ELF-1 (cell line): ENCODE results near the gene TMOD1.
"Not testable (repeated sequence)": the region's sequence is repeated elsewhere in the genome, so short reads cannot be mapped to it uniquely, and the experiment has no call there.

Source experiments
- DNase-seq: peaks from one replicate; pipeline ENCODE4 v3.0.0-alpha.2; 2016; ENCODE audit warnings: low read depth, low spot score

TMOD1 gene

DNA sequence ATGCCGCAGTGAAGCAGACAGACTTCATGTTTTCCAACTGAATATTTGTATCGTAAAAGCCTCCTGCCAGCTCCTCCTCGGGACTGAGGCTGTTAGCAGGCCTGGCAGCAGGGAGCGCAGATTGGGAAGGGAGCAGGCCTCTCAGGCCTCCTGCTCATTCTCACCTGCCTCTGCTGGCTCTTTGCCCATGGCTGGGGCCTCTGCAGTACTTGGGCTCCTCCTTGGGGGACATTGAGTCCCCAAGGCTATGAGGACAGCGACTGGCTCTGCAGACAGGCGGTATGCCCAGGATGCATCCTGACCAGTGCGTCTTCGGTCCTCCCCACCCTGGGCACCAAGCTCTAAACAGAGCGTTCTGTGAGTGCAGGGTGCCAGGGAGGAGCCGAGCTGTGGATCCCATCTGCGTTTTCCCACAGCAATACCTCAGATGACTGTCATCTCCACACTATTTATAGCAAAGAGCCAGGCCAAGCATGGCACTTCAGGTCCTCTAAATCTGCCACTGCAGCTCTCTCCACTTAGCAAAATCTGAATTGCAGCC is 93.0 kb downstream of the TMOD1 start:
- no peak for DNase-seq

DNA sequence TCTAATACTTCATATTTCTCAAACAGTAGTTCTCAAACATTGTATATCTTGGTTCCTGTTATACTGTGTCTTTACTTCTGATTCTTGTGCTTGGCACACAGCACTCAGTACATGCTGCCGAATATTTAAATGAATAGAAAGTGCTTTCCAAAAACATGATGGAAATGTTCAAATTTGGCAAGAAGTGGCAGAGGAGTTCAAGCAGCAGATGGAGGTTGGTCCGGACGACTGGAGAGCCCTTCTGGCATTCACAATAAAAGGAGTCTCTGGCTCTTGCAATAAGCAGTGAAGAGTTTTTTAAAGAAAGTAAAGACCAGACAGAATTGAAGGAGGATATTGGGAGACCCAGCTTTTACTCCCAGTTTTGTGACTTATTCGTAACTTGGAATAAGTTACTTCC is 95.4 kb downstream of the TMOD1 start:
- DNase-seq, result no peak

DNA sequence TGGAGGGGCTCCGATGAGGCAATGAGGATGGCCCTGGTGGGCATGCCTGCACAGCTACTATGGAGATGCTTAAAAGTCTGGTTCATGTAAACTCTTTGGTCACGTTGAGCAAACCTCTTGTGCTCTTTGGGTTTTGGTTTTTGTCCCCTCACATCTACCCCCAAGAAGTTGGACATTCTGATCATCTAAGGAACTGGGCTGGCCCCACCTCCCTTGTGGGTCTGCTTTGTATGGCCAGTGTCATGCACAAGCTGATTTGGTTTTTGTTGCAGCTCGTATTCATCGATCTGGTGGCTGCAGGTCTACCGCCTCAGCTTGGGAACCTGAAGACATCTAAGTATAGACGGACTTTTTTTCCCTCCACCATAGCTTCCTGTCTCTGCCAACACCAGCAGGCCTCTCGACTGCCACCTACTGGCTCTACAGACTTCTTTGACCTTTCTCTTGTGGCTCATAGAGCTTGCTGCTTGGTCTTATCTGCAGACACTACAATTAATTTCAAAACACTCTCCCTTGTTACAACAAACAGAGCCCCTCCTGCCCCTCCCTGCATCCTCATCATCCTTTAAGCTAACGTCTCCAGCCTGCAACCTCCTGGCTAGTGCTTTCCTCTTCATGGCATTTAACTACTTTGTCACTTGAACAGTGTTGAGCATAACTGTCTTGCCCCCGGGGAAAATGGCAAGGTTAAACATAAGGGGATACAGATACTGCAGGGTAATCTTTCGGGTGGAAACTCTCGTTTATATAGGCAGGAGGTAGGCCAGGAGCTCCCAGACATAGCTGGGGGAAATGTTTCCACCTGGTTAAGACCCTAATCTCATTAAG is 97.2 kb downstream of the TMOD1 start:
- DNase-seq, result peak; percentile 84

DNA sequence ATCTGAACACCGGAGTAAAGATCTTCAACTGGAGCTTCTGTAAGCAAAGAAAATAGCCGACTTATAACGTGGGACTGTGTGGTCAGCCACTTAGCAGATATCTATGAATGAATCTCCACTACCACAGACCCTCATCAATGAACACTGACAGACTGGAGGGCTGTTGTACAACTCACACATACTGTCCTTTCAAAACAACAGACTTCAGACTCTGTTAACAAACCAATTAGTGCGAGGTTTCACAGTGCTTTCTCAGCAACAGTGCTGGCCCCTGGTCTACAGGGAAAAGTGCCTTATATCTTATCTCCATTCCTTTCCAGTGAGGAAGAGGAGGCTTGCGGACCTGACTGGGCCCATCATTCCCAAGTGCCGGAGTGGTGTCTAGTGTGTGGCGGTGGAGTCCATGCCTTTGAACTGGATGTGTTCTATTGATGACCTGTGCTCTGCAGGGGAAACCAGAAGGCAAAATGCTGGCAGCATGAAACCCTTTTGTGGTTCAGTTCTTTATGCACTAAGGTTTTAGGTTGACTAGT is 97.9 kb downstream of the TMOD1 start:
- DNase-seq, result no peak

DNA sequence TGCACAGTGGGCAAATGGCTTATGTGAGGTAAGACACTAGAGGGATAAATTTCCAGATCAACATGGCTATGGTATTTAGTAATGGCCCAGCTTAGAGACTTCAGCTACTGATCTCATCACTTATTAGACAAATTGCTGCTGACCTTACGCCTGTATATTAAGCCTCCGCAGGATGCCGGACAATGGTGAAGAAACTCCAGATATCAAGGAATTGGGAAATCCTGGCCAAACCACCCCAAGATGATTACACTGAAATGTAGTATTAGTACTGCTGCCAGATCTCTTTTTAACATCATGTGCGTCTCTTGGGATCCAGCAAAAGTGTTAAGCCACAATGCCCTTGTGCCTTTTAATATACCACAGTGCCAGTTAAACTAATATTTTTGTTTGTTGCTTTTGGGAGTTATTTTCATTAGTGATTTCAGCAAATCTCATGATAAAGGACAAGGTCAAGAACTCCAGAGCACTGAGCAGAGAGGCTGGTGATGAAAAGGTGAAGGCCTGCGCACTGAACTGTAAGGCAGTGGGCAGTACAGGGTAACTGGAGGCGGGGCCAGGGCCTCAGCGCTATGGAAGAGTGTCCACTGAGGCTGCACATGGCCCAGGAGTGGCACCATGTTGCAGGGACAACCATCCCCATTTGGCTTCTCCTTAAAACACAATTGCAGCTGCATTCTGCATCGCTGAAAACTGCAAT is 99.2 kb downstream of the TMOD1 start:
- DNase-seq, result no peak

DNA sequence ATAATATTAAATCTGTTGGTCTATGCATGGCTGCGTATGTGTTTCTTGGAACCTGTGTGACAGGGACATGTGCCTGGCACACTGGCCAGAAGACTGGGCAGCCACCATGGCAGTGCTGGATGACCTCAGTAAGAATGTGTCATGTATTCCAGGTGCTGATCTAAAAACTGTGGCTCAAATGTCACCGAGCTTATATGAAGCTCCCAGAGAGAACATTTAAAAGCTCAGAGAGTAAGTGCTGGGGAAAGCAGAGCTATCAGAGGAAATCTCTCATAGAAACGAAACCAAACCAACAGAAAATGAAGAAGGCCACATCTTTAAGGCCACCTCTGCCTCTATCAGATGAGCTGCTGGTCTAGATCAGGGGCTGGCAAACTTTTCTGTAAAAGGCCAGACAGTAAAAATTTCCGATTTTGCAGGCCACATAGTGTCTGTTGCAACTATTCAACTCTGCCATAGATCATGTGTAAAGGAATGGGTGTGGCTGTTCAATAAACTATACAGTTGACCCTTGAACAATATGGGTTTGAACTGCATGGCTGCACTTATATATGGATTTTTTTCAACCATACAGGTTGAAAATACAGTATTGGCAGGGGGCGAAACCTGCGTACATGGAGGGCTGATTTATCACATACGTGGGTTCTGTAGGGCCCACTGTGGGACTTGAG is 99.9 kb downstream of the TMOD1 start:
- DNase-seq, result no peak

DNA sequence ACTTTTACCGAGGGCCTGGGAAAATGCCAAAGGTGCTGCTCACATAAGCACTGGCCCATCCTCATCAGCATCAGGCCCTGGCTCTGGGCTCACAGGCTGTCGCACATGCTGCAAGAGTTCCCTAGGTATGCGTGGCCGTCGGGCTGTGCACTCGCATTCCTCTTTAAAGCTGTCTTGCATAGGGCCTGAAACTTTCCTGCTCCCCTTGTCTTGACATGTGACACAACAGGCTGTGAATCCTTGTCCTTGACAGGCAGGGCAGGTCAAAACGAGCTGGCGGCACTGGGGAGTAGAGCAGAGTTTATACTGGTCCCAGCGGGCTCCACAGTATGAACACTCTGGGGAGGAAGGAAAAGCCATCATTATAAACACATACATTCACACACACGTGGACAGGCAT is 101.0 kb downstream of the TMOD1 start:
- DNase-seq, result no peak

DNA sequence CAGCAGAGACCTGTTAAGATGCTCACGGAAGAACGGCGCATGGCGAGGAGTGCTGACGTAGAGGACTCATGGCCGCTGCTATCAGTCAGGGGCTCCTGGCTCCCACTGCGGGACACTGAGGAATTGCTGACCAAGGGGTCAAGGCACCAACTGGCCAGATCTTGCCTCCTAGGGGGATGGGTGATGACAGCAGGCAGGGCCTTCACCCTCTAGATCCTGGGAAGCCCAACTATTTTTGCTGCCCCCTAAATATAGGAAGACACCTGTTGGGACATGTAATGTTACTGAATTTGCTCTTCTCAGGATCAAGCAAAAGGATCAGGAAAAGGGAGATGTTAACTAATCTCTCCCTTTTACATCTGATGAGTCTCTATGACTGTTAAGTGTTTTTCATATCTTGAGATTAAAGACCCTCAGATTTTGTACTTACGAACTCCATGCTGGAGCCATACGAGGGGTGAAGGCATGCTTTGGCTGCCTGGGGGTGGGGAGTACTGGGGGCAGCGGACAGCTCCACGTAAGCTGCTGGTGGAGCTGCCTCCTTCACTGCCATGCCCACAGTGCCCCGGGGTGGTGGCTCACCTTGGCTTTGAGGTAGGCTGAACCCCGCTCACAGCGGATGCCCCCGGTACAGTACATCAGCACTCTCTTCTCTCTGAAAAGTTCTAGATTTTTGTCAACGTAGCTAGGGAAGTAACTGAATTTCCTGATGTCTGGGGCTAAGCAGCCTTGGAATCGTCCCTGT is 103.6 kb downstream of the TMOD1 start:
- no peak for DNase-seq

DNA sequence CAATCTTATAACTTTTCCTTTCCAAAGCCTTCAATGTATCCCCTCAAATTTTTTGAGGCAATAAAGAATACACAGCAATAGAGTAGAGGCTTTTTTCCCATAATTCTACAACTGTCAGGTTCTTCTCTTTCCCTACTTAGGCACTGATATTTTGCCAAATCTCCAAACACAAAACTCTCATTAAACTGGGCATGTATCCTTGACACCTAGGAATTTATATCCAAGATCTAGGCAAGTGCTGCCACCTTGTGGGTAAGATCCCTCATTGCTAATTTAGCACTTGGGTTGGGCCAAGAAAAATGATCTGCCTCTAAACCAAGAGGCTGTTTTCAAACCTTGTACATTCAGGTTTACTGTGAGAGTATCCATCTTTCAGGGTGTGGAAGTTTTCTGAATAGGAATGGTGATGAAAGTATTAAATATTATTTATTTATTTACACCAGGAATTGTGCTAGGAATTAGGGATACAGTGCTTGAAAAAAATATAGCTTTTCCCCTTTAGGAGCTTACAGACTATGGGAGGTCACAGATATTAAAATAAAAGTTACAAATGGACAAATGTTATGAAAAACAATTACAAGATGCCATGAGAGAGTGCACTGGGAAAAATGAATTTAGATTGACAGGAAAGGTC is 114.1 kb downstream of the TMOD1 start:
- DNase-seq, result no peak

DNA sequence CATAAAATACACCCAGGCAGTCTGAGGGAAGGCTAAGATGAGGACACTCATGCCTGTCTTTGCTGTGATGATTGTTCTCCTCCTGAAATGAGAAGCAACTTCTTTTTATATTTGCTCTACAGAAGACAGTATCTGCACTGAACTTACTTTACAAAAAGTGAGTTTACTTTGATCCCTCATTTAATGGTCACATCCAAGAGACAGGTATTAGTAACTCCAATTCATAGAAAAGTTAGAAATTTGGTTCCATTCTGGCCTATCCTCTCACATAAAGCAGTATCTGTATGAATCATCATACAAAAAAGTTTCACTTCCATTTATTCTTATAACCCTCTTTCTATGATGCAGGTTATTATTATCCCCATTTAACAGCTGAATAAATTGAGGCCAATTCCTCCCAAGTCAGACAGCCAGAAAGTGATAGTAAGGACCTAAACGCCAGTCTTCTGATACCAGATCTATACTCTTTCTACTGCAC is 116.5 kb downstream of the TMOD1 start:
- no peak for DNase-seq

DNA sequence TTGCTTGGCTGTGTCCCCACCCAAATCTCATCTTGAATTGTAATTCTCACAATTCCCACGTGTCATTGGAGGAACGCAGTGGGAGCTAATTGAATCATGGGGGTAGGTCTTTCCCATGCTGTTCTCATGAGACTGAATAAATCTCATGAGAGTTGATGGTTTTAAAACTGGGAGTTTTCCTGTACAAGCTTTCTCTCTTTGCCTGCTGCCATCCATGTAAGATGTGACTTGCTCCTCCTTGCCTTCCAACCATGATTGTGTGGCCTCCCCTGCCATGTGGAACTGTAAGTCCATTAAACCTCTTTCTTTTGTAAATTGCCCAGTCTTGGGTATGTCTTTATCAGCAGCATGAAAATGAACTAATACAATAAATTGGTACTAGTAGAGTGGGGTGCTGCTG is 118.6 kb downstream of the TMOD1 start:
- DNase-seq, result not testable (repeated sequence)

DNA sequence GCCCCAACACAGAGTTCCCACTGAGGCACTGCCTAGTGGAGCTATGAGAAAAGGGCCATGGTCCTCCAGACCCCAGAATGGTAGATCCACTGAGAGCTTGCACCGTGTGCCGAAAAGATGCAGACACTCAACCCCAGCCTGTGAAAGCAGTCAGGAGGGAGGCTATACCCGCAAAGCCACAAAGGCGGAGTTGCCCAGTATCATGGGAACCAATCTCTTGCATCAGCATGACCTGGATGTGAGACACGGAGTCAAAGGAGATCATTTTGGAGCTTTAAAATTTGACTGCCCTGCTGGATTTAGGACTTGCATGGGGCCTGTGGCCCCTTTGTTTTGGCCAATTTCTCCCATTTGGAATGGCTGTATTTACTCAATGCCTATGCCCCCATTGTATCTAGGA is 121.0 kb downstream of the TMOD1 start:
- not testable (repeated sequence) for DNase-seq

DNA sequence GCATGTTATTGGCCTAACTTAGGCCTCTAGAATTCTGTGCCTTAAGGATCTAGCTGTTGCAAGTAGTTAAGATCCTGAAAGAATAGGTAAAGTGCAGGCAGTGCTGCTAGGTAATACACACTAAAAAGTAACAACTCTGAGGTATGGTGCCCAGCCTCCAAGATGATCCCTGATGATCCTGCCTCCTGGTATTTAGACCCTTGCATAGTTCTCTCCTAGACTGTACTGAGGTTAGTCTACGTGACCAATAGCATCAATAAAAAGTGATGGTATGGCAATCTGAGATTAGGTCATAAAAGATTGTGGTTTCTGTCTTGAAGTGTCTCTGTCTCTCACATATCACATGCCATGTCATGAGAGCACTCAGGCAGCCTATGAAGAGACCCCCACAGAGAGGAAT is 122.5 kb downstream of the TMOD1 start:
- DNase-seq, result no peak

DNA sequence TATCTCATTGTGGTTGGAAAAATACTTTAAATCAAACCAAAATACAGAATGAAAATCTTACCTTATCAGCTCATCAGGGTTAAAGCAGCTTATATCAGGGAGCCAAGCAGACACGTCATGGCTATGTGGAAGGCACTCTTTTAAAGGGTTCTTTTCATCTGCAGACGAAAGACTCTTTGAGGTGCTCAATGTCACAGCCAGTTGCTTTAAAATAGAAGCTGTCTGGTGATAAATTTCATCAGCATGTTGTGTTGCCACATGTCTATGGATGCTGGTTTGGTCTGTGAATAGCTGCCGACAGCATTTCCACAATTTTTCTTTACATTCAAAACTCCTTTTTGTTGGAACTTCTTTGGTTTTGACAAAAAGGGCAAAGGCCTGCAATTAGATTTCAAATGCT is 124.2 kb downstream of the TMOD1 start:
- no peak for DNase-seq

DNA sequence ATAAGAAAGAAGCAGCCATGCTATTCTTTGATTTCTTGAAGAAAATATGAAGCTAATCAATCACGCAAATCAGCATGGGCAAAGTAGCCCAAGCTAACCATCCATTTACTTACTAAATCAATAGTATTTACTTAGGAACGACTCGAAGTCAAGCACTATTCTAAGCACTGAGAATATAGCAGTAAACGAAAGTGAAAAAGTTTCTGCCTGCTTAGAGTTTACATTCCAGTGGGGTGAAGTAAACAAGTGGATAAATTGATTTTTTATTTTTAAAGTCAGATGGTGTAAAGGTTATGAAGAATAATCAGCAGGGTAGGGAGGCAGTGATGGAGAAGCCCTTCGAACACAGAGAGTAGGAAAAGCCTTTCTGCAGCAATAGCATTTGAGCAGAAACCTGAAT is 126.2 kb downstream of the TMOD1 start:
- DNase-seq, result no peak

DNA sequence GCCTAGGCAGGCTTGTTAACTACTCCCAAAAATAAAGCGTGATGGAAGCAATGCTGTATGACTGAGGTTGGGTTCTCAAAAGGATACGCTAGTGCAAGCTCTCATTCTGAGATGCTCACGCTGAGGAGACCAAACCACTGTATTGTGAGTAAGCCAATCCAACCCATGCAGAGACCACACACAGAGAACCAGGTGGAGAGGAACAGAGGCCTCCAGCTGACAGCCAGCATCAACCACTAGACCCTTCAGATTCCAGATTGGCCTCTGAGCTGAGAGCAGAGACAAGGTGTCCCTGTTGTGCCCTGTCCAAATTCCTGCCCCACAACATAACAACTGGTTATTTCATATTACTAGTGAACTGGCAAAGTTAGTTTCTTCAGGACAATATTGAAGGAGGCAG is 127.2 kb downstream of the TMOD1 start:
- no peak for DNase-seq

DNA sequence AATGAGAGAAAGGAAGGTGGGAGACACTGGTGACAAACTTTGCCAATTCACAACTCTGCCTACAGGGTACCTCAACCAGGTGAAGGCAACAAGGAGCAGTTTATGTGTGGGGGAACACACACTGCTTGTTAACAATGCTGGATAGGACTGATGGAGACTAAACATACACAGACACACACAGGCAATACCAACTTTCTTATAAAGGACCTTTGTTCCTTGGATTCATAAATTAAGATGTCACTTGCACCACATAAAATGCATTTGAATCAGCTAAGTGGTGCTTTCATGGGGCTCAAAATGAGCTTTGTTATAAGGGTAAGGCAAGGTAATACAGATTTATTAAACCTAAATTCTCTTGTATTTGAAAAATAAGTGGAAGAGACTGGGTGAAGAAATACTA is 127.7 kb downstream of the TMOD1 start:
- DNase-seq, result no peak

DNA sequence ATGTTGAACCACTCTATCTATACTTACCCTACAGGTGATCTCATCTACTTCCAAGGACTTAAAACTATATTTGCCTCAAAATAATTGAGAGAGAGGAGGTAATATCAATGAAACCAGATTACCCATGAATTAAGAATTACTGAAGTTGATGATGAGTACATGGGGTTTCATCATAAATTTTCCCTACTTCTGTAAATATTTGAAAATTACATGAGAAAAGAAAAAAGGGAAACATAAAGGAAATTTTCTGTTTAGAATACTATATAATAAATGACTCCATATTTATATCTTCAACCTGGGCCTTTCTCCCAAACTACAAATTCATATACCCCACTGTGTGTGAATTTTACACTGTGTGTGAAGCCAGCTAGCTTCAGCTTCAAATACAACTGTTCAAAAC is 129.1 kb downstream of the TMOD1 start:
- DNase-seq, result no peak

DNA sequence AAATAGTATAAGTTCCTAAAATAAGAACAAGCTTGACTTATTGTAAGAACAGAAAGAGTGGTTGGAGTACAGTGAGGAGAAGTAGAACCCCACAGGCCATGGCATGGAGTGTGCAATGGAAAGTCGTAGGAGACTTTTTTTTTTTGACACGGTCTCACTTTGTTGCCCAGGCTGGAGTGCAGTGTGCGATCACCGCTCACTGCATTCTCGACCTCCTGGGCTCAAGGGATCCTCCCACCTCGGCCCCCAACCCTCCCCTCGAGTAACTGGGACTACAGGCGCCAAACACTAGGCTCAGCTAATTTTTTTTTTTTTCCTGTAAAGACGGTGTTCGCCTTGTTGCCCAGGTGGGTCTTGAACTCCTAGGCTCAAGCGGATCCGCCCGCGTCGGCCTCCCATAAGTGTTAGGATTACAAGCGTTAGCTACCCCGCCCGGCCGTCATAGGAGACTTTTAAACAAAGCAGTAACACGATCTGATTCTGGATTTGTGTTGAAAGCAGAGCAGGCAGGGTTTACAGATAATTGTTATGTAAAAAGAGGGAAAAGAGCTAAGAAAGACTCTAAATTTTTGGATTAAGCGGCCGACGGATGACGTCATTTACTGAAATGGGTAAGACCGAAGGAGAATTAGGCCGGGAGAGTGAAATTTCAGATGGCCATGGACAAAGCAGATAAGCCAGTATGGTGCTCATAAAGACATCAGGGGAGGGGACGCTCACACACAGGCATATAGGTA is 130.9 kb downstream of the TMOD1 start:
- peak; percentile 84 for DNase-seq
